NCI-H146 treated with DMSO at 0.1 percent for 48 hours (cell line): ENCODE results near the gene IL20.

Source experiments
- DNase-seq: peaks from one replicate; lab custom pipeline; 2025; ENCODE audit not compliant: unreplicated experiment; lab: John Stamatoyannopoulos, UW

Gene IL20

DNA sequence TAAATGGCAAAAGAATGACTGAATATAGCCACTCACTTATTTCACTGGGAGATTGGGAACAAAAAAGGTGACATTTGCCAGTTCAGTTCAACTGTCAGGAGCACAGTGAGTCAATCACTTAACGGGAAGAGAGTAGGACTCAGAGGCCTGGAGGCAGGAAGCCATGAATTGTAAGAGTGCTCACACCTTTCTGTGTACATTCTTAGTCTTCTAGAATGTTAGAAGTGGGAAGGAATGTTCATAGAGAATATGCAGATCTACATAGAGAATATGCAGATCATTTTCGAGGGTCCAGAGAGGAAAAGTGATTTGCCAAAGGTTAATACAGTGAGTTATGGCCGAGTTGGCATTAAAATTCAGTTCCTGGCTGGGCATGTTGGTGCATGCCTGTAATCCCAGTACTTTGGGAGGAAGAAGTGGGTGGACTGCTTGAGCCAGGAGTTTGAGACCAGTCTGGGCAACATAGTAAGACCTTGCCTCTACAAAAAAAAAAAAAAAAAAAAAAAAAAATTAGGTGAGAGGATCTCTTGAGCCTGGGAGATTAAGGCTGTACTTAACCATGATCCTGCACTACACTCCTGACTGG, 8.3 kb downstream of the IL20 start:
- DNase-seq = no peak

DNA sequence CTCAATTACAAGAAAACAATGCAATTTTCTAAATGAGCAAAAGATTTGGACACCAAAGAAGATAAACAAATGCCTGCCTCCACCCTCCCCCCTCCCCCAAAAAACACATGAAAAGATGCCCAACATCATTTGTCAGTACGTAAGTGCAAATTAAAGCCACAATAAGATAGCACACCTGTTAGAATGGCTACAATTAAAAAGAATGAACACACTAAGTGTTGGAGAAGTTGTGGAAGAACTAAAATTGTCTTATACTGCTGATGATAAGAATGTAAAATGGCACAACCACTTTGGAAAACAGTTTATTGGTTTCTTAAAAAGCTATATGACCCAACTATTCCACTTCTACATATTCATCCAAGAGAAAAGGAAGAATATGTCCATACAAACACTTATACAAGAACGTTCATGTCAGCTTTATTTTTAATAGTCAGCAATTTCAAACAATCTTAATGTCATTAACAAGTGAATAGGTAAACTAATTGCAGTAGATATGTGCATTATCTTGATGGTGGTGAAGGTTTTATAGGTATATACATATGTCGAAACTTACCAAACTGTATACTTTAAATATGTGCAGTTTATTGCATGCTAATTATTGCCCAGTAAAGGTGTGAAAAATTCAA, 10.4 kb downstream of the IL20 start:
- no peak for DNase-seq

DNA sequence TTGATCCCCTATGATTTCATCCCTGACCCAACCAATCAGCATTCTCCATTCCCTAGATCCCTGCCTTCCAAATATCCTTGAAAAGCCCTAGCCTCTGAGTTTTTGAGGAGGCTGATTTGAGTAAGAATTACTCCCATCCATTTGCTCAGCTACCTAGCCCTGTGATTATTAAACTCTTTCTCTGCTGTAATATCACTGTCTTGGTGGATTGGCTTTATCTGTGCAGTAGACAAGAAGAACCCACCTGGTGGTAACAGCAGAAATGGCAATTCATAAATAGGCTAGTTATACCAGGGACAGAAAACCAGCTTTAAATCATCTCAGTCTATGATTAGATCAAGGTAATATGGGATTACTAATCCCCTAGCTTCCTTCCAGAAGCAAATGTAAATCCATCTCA, 13.0 kb downstream of the IL20 start:
- no peak for DNase-seq

DNA sequence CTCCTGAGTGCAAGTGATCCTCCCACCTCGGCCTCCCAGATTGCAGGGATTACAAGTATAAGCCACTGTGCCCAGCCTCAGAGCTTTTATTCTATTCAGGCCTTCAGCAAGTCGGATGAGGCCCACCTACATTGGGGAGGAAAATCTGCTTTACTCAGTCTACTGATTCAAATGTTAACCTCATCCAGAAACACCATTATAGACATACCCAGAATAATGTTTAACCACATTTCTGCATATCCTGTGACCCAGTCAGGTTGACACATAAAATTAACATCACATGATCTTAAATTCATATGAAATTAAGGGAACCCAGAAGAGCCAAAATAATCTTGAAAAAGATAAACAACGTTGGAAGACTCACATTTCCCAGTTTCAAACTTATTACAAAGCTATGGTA, 14.9 kb downstream of the IL20 start:
- DNase-seq = no peak

DNA sequence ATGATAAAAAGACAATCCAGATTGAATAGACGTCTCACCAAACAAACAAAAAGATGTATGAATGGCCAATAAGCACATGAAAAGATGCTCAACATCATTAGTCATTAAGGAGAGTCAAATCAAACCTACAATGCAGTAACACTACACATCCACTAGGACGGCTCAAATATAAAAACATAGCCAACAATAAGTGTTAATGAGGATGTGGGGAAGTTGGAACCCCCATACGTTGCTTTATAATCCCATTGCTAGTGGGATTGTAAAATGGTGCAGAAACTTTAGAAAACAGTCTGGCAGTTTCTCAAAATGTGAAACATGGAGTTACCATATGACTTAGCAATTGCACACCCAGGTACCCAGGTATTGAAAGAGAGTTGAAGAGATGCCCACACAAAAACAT, 17.1 kb downstream of the IL20 start:
- no peak for DNase-seq

DNA sequence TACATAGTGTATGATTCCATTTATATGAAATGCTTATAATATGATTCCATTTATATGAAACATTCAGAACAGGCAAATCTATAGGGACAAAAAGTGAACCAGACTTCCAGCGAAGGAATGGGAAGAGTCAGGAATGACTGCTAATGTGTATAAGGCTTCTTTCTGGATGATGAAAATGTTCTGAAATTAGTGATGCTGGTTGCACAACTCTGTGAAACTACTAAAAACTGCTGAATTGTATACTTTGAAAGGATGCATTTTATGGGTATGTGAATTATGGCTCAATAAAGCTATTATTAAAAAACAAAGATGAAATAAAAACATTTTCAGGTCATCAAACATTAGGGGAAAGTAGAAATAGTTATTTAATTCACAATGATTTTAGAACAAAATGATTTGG, 17.7 kb downstream of the IL20 start:
- DNase-seq = no peak

DNA sequence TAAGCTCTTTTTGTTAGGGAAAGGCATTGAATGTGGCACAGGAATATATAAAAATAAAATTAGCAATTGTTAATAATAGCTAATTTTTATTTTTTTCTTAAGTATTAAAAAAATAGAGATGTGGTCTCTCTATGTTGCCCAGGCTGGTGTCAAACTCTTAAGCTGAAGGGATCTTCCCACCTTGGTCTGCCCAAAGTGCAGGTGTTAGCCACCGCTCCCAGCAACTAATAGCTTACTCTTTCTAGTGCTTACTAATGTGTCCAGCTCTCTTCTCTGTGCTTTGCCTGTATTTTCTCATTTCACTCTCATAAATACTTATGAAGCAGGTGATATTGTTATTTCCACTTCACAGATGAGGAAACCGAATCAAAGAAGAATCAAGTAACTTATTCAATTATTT, 18.5 kb downstream of the IL20 start:
- DNase-seq = no peak

DNA sequence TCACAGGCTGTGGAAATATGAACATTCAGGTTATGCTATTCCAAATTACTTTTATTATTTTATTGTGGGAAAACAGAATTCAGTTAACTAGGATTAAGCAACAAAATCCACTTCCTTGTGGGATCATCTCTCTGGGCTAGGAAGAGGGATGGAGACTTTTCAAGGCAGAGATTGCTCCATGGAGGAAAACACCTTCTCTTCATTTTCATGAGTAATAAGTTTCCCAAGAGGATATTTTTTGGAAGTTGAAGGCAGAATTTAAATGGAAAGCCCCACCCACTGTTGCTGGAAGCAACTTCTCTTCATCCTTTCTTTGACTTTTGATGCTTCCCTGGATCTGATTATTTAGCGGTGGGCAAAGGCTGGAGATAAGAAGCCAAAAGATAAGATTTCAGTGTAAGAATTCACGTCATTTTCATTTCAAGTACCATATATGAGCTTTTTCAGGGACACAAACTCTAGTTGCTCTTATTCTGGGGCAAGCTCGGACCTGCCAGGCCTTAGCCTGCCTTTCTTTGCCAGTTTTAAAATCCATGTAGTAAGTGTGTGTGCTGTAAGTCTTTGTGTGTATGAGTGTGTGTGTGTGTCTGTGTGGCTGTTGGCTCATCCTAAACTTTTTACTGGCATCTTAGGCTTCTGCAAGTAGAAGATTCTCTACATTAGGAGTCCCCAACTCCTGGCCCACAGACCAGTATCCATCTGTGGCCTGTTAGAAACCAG, 20.1 kb downstream of the IL20 start:
- no peak for DNase-seq

DNA sequence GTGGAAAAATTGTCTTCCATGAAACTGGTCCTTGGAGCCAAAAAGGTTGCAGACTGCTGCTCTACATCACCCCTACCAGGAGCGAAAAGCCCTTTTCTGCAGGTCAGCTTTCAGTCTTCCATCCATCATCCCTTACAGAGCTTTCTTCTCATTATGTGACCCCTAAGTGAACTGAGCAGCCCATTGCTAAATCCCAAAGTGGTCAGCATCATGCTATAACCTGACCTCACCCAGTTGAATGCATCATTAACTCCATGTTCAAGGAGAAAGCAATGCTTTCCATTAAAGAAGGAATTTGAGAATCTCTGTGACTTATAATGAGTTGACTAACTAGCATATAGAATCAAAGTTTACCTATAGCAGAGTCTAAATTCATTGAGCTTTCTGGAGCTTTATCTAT, 21.4 kb downstream of the IL20 start:
- no peak for DNase-seq

DNA sequence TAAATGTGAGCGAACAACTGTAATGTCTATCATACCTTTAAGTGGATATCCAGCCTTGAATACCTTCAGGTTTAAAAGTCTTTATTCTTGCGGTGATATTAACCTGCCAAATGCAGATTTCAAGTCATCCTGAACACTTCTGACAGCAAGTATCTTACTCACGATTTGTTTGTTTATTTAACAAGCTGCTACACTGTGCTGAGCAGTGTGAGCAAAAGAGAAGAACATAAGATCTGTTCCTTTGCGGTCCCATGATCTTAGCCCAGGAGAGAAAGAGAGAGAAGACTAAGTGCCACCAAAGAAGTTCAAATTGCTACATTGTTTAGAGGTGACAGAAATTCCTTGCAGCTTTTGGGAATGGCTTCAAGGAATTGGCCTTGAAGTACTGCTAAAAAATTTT, 22.3 kb downstream of the IL20 start:
- DNase-seq = no peak

DNA sequence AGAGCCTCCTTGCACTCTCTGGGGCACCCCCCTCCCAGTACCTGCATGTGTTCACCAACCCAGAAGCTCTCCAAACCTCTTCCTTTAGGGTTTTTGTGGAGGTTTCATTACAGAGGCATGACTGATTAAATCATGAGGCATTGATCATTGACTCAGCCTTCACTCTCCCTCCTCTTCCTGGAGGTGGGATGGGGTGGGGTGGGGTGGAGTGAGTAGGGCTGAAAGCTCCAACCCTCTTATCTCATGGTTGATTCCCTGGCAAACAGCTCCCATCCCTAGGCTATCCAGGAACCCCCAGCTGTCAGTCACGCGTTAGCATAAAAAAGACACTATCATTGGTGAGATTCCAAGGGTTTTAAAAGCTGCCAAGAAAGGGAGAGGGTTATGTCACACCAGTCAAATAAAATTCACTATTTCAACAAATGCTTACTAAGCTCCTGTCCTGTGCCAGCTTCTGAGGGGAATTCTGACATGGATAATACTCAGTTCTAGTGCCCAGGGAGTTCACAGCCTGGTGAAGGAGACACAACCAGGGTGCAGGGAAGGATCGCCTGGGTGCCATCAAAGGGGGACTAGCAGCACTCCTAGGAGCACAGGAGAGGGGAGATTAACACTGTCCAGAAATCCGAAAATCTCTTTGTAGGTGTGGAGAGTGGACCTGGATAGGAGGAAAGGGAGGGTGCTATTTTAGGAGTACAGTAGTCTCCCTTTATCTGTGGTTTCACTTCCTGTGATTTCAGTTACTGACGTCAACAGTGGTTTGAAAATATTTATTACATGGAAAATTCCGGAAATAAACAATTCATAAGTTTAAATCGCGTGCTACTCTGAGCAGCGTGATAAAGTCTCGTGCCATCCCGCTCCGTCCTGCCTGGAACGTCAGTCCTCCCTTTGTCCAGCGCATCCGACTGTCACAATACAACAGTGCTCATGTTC, 25.0 kb downstream of the IL20 start:
- DNase-seq = no peak

DNA sequence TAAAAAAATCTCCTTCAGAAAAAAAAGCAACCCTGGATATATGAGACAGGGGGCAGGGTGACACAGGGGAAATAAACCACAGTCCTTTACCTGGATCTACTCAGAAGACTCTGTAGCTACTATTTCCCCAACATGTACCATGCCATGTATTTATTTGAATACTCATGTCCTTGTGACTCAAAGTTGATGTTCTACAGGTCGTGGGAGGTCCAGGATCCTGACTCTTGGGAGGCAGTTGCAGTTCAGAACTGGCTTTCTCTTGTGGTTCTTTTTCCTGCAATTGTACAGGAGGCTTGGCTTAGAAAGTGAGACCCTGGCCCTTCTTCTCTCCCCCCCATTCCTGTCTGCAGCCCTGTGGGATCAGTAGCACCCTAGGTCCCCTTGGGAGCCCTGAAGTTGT, 26.0 kb downstream of the IL20 start:
- DNase-seq = no peak

DNA sequence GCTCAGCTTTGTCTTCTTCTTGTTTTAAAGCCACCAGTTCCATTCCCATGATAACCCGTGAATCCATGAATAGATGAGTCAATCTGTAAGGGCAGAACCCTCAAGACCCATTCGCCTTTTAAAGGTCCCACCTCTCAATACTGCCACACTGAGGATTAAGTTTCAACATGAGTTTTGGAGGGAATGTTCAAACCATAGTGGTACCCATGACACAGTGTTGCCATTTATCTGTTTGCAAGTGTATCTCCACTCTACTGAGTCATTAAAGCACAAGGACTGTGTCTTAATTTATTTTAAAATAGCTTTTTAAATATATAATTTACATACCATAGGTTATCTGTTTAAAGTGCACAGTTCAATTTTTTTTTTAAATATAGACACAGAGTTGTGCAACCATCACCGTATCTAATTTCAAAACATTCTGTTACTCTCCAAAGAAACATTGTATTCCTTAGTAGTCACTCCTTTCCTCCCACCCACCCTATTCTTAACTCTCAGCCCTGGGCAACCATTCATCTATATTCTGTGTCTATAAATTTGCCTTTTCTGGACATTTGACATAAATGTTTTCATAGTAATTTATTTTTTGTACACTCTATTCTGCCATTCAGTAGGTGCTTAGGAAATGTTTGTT, 27.0 kb downstream of the IL20 start:
- DNase-seq = no peak

DNA sequence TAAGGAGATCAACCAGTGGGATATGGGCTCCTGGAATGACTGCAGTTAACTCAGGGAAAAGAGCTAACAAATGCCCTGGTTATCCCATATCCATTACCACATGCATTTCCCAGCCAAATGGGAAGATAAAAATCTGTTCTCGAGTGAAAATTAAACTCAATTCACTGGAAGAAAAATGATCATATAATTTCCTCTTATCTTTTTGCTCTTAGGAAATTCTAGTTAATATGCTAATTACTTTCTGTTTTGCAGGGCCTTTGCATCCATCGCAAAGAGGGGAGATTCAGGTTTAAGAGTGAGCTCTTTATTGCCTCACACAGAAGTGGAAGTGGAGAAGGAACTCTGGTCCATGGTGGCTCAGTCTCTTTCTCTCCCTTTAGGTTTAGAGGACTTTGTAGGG, 28.0 kb downstream of the IL20 start:
- no peak for DNase-seq

DNA sequence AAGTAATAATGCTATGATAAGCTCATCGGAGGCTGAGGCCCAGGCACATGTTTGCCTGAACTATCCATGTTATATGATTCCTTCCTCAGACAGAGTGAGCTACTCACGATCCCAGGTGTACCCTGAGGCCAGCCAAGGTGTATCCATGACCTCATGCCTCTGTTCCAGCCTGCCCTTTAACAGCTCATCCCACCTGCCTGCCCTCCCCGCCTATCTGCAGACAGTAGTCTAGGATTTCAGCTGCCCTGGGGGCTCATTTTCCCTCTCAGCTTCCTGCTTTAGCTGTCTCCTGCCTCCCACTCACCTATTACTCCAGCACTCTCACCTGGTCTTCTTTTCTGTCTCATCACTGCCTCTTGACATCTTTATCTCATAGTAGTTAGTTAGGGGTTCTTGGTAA, 29.9 kb downstream of the IL20 start:
- peak; percentile 96 for DNase-seq

DNA sequence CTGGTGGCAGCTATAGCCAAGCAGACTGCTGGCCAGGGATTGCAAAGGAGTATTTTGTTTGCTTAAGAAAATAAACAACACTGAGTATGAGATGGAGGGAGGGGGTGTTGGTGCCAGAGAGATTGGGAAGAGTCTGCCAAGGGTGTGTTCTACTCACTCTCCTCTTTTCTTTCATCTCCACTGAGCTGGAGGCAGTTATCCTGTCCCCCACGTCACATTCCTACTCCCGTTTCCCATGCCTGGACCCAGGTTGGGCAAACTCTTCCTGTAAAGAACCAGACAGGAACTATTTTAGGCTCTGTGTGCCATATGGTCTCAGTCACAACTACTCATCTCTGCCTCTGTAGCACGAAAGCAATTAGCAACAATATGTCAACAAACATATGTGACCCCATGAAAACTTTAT, 30.4 kb downstream of the IL20 start:
- peak; percentile 87 for DNase-seq

DNA sequence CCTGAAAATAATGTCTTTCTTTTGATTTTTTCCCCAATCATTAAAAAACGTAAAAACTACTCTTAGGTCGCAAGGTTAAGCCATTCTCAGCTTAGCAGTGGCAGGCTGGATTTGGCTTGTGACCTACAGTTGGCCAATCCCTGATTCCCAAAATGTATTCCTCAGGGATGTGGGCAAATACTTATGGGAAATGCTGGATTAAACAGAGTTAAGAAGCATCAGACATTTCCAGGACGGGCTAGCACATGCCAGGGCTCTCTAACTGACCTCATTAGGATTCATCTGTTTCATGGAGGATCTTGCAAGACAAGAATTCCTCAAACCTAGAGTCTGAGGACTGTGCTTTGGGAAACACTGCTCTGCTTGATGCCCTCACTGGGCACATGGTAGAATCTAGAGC, 30.8 kb downstream of the IL20 start:
- DNase-seq = no peak

DNA sequence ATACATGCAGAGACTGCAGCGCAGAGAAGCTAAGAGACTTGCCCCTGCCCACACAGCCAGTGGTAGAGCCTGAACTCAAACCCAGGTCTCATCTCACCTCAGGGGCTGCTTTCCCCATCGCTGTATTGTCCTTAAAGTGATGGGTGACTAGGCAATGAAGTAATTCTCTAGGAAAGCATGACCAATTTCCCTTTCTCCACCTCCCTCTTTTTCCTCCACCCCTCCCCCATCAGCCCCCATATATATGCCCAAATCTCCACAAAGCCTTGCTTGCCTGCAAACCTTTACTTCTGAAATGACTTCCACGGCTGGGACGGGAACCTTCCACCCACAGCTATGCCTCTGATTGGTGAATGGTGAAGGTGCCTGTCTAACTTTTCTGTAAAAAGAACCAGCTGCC, 31.8 kb downstream of the IL20 start, which contains the start of gene IL24:
Gene IL24, plus strand, starts transcription at position 269 of the 400 bp plus-strand sequence. CDS start 390 bp downstream, outside the sequence.
- no peak for DNase-seq

DNA sequence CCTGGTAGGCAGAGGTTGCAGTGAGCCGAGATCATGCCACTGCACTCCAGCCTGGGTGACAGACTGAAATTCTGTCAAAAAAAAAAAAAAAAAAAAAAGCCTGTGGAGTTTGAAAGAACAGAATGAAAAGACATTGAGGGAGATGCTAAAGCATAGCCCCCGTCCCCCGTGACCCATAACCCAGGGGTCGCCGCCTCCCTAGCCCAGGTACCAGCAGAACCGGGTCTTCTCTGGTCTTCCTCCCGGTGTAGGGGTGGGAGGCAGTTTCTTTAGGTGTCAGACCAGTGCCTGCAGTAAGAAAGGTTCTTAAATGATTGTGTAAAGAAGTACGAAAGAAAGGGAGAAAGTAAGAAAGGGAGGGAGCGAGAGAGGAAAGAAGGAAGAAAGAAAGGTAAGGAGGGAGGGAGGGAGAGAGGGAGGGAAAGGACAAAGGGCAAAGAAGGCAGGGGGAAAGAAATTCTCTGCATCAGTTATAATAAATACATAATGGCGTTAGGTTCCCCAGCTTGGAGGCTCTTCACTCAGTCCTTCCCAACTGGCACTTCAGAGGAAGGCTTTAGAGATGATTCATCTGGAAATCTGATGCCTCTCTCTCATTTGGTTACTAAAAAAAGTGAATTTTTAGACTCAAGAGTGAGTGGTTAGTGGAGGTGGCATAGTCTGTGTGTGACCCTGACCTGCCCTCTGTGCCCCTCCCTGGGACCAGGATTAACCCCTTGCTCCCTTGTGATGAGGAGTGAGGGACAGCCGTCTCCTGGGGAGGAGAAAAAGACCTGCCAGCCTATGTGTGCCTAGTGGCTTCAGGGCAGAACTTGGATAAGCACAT, 32.9 kb downstream of the IL20 start:
- DNase-seq = no peak

DNA sequence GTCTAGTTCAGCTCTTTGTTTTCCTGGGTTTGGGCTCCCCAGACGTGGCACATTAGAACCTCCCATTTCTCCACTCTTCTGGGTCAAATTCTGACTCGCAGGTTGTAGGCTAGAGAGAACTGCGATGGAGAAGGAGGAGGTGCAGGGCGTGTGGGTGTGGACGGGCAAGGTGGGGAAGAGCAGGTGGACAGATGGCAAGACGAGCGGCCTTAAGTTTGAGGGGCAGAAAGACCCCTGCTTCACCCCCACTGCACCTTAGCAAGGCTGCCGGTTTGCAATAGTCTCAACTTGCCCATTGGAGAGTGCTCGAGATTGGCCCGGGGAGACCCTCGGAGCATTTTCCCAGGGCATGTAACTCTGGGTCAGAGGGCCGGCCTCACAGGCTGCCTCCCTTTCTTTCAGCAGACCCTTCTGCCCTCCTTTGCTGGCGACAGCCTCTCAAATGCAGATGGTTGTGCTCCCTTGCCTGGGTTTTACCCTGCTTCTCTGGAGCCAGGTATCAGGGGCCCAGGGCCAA, 33.5 kb downstream of the IL20 start:
- DNase-seq = no peak
